Caki2 (cell line): Measurements from ENCODE around the gene HRH3. TPM values are rescaled to one million over a fixed set of nuclear protein-coding genes. Genes with fewer than 3 reads are reported as not detected.

Source experiments
- DNase-seq: peaks from one replicate; pipeline ENCODE4 v3.0.0-alpha.2; 2015; ENCODE audit warnings: low read depth
- in situ Hi-C: cut with HindIII; loops from 2 replicates; pipeline ENCODE4 v1.10.0; 2016; ENCODE audit warnings: low sequenced_read_pairs, low pct_unique_long_range_greater_than_20kb, mixed read lengths
- total RNA-seq: library from RNA; depleted of rRNA; stranded (reverse); fragments of >200 nt; shearing (Covaris generic); gene quantifications from 2 replicates; pipeline ENCODE4 v1.2.3, GENCODE V29; 2014; ENCODE audit warnings: low replicate concordance; rRNA removed

The HRH3 gene
- not detected in 2 replicates for total RNA-seq

DNA sequence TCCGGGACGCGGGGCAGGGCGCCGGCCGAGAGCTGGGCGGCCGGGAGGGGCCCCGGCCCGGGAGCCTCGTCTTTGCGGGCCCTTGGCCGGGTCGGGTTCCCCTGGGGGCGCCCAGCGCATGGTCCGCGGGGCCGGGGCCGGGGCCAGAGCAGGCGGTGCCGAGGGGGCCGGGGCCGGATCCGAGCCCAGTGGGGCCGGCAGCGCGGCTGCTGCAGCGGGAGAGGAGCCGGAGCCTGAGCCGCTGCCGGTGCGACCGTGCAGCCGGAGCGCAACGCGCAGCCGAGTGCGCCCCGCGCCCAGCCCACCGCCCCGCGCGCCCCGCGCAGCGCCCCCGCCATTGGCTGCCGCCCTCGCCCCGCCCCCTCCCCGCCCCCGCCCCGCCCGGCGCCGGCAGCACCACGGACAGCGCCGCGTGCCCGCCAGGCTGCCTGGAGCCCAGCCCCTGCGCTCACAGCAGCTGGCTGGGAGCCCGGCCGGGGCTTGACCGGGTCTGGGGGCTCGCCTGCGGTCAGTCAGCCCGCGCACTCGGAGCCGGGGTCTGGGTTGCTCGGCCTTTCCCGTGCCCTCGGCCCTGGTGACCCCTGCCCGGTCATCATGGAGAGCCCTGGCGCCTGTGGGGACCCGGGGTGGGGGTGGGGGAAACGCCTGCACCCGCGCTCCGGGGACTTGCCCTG lies at the start of gene HRH3:
HRH3 (minus strand) TSS at position 287 of the 674 bp plus-strand sequence. CDS start 308 bp downstream, outside the sequence.
- in situ Hi-C loops = no loop called here
- DNase-seq = peak; percentile 30

DNA sequence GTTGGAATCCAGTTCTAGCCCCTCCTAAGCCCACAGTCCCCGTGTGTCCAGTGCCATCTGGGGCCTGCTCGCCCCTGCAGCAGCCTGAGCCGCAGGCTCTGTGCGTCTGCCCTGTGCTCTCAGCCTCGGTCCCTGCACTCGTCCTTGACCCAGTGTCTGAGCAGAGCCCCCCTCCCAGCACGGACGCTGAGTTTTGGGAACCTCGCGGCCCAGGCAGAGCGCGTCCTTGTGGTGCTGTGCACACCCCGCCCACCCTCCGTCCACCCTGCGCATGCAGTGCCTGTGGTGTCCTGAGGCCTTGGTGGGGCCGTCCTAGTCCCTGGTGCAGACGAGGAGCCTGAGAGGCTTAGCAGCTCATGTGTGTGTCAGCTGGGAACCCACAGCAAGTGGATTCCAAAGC lies 49.8 kb upstream of the HRH3 start:
- DNase-seq = no peak

DNA sequence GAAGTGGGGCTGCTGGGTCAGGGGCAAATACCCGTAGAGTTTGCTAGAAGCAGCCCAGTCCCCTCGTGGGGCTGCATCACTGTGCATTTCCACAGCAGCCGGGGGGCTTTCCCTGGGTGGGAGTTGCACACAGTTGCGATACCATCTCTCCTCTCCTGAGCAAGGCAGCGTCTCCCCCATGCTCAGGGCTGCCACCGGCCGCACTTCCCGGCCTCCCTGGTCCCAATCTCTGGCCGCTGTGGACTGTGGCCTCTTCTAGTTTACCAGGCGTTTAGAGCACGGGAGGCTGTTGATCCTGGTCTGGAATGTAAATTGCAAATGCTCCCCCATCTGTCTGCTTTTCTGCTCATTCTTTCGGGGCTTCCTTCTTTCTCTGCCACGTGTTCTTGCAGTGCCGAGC lies 49.3 kb upstream of the HRH3 start:
- DNase-seq = no peak
- in situ Hi-C loops = no loop called here

More for the DNA sequence above, 49.8 kb upstream of the HRH3 start:
- in situ Hi-C loops = no loop called here

DNA sequence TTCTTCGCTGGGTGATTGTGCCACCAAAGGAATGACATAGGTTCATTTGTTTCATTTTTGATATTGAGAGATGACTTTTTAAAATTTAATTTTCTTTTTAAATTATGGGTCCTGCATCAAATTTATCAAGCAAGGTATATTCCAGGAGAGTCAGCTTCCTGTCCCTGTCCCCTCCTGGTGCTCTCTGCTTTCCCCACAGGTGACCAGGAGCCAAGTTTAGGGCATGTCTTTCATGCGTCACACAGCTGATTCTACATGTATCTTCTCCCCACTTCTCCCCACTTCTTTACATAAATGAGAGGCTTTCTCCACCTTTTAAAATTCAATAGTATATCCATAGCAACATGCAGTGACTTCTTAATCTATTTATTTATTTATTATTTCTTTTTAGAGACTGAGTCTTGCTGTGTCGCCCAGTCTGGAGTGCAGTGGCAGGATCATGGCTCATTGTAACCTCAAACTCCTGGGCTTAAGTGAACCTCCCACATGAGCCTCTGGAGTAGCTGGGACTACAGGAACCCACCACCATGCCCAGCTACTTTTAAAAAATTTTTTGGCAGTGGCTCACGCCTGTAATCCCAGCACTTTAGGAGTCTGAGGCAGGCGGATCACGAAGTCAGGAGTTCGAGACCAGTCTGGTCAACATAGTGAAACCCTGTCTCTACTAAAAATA lies 48.3 kb upstream of the HRH3 start:
- in situ Hi-C loops = no loop called here
- no peak for DNase-seq

DNA sequence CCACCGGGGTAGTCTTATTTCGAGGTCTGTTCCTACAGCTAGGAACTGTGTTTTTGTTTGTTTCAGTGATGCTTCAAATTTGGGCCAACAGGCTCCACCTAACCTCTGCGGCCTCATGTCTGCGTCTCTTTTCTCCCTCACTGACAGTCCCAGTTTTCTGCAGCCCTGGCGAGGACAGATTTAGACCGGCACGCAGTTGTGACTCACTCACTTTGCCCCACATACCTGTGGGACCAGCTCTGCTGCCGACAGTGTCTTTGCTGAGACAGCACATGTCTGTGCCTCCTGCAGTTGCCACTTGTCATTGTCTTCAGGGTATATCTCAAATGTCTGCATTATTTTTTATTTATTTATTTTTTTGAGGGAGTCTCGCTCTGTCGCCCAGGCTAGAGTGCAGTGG lies 47.5 kb upstream of the HRH3 start:
- in situ Hi-C loops = no loop called here
- DNase-seq = no peak

DNA sequence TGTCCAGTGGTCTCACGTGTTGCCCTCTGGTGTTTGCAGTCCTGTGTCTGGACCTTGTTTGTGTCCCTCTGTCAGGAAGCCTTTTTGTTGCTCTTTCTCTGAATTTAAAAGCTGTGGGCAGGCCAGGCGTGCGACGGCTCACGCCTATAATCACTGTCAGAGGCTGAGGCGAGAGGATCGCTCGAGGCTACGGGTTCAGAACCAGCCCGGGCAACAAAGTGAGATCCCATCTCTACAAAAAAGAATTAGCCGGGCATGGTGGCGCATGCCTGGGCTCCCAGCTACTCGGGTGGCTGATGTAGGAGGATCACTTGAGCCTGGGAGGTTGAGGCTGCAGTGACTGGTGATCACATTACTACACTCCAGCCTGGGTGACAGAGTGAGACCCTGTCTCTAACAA lies 46.8 kb upstream of the HRH3 start:
- in situ Hi-C loops = no loop called here
- no peak for DNase-seq

DNA sequence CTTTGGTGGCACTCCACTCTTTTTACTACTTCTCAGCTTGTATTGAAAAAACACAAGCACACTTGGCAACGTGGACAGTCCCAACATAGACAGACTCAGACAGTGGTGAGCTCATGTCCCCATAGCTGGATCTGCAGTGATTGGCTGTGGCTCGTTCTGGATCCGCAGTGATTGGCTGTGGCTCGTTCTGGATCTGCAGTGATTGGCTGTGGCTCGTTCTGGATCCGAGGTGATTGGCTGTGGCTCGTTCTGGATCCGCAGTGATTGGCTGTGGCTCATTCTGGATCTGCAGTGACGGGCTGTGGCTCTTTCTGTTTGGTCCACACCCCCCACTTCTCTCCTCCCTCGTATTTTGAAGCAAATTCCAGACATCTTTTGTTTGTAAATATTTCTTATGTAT lies 46.3 kb upstream of the HRH3 start:
- in situ Hi-C loops = no loop called here
- DNase-seq = no peak

DNA sequence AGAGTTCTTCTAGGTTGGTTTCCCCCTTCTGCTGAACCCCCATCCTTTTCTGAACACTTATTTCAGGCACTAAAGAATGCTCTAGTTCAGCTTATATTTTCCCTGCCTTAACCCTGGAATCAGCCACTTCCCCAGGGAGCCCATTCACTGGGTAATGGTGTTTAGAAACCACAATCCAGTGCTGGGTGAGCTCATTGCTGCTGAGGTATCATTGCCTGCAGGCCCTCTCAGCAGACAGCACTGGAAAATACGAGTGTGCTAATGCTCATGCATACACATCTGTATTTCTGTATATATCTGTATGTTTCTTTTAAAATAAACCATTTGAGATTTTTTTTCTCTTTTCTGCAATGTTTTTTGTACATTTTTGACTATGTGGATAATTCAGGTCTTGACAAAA lies 45.3 kb upstream of the HRH3 start:
- no peak for DNase-seq
- in situ Hi-C loops = no loop called here

DNA sequence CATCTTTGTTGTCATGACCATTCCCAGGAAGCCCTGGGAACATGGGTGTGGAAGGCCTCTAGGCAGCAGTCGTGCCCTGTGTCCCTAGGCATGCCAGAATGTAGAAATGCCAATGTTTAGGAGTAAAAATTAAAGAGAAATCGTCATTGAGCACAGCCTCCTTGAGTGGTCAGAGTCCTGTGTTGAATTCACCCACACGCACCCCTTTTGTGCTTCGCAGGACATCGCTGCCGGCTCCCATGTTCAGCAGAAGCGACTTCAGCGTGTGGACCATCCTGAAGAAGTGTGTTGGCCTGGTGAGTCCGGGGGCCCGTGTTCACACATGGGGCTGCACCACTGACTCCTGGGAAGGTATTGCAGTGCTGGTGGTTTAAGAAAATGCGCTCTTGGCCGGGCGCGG lies 43.3 kb upstream of the HRH3 start:
- in situ Hi-C loops = no loop called here
- no peak for DNase-seq

DNA sequence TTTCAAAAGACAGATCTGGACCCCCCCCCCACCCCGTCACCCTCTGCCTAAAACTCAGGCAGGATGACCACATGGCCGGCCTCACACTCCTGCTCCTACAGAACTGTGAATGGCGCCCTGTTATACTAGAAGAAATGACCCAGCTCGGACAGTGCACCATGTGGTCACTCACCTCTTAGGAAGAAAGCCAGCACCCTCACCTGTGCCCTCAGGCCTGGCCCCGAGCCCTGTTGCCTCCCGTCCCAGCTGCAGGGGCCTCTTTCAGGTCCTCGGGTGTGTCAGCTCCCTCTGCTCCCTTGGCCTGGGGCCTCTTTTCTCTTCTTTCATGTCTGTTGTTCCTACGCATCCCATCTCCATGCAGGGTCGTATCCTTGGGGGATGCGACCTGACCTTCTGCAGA lies 42.0 kb upstream of the HRH3 start:
- no peak for DNase-seq
- in situ Hi-C loops = no loop called here

DNA sequence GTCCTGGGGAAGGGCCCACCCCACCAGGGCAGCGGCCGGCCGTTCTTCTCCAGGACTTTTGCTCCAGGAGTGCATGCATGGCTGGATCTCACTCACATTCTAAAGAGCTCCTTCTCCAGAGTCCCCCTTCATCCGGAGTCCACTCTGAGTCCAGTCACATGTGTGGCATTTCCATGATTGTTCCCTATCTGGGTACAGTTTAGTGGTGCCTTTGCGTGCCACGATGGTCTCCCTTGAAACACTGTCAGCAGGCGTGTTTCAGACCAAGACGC lies 39.2 kb upstream of the HRH3 start:
- no peak for DNase-seq

DNA sequence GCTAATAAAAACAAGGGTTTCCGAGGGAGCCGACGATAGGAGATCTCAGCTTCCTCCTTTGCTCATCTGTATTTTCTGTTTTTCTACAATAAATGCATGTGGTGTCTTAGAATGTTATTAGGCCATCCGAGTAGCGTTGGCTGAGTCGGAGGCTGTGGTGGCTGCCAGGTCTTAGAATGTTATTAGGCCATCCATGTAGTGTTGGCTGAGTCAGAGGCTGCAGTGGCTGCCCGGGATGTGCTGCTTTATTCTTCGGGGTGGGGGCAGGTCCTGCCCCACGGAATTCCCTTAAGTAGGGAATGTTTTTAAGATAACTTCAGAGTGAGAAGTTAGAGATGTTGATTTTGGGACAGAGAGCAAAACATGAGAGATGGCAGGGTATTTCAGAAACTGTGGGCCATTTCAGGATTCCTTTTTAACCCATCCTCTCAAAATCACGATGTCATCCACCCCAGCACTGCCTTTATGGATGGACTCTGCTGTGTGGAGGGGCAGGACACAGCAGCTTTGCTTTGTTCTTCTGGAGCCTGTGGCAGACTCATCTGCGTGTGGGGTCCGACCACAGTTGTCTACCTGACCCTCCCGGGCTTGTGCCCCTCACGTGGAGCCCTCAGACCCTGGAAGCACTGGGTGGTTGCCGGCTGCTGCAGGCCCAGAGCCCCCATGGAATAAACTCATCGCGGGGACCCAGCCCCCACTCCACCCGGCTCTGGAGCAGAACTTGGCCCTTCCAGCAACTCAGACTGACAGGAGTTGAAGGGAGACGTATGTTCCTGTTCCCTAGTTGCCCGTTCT lies 38.6 kb upstream of the HRH3 start:
- DNase-seq = no peak
- in situ Hi-C loops = no loop called here

More for the DNA sequence above, 39.2 kb upstream of the HRH3 start:
- in situ Hi-C loops = no loop called here

DNA sequence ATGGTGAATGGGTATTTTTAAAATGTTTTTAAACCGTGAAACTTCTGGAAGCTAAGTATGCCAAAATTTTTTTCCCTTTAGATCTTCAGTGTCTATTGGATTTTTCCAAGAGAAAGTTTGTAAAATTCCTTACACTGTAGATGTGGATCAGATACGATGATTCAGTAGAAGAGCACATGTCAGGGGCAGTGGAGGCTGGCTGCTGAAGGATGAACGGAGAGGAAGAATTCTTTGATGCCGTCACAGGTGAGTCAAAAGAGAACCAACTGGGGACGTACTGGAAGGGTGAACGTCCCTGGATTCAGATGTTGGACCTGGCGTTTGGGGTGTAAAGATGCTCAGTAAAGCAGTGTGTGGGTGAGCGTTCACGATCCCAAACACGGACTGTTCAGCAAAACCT lies 35.9 kb upstream of the HRH3 start:
- DNase-seq = no peak
- in situ Hi-C loops = no loop called here

DNA sequence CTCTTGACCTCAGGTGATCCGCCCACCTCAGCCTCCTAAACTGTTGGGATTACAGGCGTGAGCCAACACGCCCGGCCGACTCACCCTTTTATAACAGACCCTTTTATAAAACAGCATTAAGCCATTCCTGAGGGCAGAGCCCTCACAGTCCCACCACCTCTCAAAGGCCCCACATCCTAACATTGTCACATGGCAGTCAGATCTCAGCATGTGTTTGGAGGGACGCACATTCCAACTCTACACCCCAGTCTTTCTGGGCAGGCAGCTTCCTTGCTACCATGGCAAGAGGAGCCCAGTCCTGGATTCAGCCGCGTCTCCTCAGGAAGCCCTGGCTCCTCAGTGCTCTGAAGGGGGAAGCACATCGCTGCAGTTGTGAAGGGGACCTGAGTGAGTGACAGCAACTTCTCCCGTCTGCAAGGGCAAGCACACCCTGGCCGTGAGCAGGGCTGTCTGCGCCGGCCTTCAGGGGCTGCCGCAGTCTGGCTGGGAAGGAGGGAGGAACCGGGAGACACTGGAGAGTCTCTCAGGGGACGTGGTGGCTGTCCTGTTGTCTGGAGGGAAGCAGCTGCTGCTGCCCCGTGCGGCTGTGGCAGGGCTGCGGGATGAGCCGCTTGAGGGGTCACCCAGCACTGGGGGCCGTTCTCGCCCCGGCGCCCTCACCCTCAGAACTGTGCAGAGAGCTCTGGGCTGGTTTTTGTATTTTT lies 34.1 kb upstream of the HRH3 start:
- no peak for DNase-seq
- in situ Hi-C loops = no loop called here

DNA sequence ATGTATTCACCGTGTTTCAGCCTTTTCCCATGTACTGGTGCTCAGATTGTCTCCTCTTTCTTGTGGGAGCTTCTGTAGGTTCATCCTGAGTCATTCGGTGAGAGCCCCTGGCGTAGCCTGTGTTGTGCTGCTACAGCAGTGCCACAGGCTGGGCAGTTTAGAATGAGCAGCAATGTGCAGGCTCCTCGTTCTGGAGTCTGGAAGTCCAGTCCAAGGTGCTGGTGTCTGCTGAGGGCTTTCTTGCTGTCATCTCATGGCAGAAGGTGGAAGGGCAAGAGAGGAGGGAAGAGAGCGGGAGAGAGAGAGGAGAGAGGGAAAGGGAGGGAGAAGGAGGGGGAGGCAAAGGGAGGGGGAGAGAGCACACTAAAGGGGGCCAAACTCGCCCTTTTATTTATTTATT lies 33.3 kb upstream of the HRH3 start:
- in situ Hi-C loops = no loop called here
- DNase-seq = no peak

DNA sequence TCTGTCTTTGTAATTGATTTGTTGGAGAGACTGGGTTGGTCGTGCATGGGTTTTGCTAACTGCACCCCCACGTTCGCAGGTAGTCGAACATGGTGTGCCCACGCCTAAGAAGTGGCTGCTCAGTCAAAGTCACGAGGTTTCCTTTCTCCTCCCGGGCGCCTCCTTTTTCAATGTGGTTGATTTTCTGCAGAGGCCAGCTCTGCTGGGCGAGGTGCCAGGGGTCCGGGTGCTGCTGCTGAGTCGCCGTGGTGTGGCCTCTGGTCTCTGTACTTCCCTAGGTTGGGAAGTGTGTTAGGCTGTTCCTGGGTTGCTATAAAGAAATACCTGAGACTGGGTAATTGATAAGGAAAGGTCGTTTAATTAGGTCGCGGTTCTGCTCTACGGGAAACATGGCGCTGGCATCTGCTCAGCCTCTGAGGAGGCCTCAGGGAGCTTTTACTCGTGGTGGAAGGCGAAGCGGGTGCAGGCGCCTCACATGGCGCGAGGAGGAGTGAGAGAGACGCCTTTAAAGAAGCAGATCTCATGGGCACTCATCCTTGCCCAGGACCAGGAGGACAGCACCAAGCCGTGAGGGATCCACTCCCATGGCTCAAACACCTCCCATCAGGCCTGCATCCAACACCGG lies 32.4 kb upstream of the HRH3 start:
- in situ Hi-C loops = no loop called here
- peak; percentile 37 for DNase-seq

DNA sequence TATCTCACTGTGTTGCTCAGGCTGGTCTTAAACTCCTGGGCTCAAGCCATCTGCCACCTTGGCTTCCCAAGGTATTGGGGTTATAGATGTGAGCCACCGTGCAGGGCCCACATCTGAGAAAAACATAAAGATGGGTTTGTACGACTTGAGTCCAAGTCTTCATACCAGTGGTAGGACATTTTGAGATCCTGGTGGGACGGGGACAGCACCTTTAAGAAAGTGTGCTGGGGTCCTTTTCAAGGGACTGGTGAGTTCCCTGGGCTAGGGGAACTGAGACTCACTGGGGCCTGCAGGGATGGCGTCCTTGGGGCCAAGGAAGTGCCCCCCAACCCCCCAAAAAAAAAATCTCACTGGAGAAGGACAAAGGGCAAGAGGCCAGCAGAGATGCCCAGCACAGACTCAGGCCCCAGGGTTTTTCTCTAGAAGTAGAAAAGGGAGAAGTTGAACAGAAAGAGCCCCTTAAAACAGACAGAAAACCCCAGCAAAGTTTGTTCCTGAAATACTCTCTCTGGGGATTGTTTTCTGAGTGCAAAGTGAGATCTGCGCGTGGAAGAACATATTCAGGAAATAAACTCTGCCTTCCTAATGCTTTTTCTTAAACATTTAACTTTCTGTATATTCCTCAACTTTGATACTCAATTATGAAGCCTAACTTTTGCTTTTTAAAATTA lies 28.9 kb upstream of the HRH3 start:
- in situ Hi-C loops = no loop called here

More for the DNA sequence above, 28.9 kb upstream of the HRH3 start:
- DNase-seq = no peak
